Stimulated activated CD8-positive, alpha-beta memory T cell treated with anti-CD3 and anti-CD28 coated beads, Interleukin-15, amount 100 ng/mL, for 24 hours (primary cell): Measurements from ENCODE around the gene BOD1.

Experiments used
- DNase-seq: peaks from one replicate; pipeline ENCODE4 v3.0.0-alpha.2; 2020; ENCODE audit warnings: low read depth

The BOD1 gene

DNA sequence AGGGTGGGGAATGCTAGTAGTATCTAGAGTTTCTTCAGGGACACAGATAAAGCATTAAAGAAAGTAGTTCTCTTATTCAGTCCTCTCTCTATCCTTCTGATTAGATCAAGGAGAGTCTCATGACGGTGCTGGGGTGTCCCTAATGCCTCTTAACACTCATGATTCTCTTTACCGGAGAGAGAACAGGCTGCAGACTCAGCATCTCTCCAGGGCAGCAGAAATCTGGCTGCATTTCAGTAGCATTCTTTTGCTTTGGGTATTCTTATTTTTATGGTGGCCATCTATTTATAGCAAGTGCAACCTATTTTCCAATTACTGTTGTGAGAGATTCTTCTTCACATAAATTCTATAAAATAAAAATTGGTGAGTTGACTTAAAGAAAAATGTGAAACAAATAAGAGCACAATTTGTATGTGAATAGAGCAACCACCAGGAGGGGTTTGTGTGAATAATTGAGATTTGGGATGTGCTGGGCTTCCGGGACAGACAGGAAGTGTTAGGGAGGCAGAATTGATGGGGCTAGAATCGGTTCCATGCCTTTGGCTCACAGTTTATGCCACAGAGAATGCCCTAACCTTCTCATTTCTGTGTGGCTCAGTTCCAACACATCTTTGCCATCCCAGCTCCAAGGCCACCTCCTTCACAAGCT, 23.8 kb upstream of the BOD1 start:
- DNase-seq = no peak

DNA sequence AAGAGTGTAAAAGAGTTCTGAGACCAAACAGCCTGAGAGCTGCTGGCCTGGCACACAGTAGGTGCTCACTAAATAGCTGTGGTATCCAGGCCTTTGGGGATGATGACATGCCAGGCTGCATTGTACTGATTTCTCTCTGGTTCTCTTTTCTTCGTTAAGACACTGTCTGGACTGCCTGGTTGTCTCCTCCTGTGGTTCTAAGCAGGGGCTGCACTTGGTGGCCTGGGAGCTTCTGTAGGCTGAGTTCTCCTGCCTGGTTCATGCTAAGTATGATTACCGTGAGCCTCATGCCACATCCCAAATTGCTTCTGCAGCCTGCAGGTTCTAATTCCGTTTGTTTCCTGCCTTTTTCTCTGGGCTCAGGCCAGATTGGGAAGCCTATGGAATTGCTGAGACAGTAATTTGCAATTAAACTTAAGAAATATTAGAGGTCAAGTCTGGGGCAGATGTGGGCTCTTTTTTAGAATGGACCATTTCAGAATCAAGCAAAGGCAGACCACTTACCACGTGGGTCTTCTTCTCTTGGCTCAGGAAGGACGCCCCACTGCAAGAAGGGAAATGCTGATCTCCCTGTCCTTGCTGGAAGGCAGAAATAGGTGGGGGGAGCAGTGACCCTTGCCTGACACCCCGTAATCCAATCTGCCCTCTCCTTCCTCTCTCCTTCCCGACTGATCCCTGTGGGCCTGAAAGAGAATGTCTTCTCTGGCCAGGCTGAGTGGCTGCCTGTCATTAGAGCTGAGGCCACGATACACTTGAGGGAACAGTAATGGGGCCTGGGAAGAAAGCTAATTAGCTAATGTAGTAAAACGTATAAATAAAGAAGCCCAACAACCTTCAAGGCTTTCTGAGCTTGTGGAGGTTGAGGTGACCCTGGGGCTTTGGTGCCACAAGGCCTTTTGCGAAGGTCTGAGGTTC, 21.9 kb upstream of the BOD1 start:
- no peak for DNase-seq

DNA sequence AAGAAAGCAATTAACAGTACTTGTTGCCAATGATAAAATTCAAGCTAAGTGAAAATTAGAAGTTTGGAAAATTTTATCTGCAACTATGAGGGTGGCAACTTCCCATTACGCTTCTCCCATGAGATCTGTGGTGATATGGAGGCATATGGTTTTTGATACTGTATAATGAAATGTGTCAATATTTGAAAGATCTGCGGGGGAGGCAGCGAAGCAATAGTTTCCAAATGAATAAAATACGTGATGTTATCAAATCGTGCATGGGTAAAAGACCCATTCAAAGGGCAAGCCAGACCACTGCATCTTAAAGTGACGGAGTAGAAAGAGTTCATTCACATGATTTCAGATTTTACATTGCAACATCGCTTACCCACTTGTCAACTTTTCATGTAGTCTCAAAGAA, 20.9 kb upstream of the BOD1 start:
- DNase-seq = no peak

DNA sequence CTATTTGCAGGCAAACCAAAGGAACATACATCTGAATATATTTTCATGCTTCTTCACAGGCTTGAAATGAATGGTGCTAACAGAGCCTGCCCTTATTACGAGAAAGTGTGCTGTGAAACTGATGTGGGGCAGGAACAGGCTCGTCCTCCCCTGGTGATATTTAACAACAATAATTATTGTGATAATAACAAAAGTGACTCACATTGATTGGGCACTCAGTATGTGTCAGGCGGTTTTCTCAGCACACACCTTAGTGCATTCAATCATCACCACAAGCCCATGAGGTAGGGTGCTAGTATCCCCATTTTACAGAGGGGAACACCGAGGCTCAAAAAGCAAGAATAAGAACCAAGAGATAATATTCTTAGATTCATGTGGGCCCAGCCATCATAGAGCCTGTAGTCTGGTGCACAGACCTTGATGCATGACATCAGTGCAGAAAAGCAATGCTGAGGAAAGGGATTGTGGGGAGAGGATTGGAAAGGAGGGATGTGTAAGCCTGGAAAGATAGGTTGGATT, 18.1 kb upstream of the BOD1 start:
- no peak for DNase-seq

DNA sequence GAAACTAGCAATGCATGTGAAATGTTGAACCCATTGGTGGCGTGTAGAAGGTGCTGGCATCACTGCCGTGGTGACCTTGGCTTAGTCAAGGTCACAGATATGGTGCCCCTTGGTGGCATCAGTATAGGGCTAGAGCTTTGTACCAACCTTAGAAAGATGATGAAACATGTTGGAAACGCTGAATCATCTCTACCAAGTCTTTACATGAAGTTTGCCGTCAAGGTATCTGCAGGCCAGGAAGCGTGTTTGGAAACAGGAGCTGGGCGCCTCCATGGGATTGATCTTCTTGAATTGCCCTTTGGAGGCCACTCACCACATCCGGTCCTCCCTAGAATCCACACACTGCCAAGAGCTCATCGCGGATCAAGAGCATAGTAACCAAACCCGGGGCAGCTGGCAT, 16.9 kb upstream of the BOD1 start:
- no peak for DNase-seq

DNA sequence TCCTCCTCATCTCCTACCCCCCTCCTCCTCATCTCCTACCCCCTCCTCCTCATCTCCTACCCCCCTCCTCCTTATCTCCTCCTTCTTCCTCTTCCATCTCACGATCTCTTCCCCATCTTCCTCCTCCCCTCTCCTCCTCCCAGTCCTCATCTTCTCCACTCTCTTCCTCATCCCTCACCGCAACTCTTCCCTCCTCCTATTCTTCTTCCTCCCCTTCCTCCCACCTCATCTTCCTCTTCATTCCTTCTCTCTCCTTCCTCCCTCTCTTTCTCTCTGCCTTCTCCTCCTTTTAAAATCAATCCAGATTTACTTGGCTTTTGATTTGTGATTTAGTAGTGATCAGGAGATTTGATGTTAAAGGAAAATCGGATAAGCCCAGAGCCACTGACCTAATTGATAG, 15.0 kb upstream of the BOD1 start:
- no peak for DNase-seq

DNA sequence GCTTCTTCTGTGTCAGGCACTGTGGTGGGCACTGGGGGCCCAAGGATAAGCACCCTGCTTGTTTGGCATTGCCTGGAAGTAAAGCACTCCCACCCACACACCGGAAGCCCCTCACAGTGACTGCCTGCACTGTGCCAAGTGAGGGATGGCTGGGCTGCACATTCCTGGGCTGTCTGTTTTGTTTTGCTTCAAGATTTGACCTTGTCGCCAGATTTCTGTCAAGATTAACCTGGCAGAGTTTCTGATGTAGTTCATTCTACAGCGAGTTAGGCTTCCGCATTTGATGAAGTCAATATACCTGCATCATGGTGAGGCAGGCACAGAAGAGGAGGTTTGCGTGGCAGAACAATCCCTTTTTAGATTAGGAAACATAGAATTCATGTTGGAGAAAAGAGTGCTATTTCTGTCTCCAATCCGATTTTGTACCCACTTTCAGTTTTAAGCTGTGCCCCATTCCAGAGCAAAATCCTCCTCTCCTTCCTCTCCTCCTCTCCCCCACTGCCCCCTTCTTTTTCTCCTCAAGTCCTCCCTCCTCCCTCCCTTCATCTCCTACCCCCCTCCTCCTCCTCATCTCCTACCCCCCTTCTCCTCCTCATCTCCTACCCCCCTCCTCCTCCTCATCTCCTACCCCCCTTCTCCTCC, 14.4 kb upstream of the BOD1 start:
- DNase-seq = no peak

DNA sequence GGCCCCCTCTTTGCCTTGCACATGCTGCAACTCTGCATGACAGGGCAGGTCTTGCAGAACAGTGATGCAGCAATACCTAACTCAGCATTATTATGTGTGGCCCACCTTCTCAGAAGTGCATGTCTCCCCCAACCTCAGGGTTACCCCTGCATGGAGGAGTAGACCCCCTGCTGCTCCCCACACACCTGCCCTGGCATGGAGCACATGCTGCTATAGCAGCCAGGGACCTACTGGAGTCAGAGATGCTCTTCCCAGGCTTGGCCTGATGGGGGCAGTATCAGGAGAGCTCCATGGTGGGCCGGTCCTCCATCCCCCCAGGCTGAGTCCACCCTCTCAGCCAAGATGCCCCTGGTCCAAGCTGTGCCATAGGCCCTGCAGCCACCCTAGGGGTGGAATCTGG, 13.2 kb upstream of the BOD1 start:
- DNase-seq = no peak

DNA sequence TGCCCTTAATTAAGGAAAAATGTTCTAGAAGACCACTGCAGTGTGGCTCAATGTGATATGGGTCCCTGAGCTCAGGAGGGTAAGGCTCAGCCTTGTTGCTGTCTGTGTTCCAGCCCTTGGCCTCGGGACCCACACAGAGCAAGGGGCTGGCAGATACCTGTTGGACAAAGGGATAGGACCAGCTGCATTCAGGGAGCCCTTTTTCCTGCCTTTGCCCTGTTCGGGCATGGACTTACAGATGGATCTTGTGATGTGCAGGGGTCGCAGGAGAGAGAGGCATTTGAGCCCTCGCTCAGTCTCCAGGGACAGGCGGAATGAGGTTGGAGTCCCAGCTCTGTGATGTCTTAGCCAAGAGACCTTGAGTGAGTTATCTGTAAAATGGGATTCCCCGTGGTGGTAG, 12.1 kb upstream of the BOD1 start:
- no peak for DNase-seq

DNA sequence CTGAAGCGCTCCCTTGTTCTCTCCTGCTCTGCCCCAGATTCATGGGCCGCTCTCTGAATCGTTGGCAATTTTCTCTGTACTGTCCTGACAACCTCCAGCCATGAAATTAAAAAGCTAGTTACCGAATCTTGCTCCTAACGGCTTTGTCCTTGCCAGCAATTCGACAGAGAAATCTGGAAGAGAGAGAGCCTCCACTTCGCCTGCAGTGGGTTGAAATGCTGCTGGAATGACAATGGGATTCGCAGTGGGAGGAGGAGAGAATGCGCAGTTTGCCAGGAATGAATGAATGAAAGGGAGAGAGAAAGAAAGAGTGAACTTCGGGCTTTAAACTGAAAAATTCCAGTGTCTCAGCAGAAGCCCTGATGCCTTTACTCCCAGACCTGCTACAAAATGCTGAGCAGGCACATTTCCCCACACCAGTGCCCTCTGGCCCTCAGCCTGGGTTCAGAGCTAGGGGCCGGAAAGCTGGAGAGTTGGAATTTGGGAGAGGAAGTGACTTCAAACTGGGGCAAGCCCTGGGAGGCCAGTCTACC, 11.5 kb upstream of the BOD1 start:
- no peak for DNase-seq

DNA sequence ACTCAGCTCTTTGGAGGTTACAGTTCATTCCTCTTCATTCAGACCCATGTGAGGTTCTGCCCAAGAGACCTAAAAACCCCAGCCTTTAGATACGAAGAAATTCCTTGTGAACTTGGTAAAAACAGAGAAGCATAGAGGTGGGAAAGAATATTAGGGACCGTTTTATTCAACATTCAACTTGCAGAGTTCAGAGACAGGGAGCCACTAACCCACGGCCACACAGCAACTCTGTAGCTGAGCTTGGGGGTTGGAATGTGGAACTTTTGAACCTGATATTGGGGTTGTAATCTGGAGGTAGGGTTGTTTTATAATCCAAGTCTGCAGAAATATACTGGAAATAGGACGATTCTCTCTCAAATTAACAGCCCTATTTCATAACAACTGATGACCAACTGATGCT, 10.8 kb upstream of the BOD1 start:
- no peak for DNase-seq

DNA sequence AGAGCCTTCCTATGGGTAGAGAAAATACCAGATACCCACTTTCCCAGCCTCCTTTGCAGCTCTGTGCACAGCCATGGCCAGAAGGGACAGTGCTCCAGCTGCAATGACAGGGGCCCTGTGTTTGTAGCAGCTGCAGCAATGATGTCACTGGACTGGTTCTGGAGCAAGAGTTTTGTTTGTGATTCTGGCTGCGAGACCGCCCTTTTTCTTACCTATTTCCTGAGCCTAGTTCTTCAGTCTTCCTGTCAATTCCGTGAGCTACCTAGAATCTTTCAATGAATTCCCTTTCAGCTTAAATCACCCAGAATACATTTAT, 10.0 kb upstream of the BOD1 start:
- DNase-seq = no peak

DNA sequence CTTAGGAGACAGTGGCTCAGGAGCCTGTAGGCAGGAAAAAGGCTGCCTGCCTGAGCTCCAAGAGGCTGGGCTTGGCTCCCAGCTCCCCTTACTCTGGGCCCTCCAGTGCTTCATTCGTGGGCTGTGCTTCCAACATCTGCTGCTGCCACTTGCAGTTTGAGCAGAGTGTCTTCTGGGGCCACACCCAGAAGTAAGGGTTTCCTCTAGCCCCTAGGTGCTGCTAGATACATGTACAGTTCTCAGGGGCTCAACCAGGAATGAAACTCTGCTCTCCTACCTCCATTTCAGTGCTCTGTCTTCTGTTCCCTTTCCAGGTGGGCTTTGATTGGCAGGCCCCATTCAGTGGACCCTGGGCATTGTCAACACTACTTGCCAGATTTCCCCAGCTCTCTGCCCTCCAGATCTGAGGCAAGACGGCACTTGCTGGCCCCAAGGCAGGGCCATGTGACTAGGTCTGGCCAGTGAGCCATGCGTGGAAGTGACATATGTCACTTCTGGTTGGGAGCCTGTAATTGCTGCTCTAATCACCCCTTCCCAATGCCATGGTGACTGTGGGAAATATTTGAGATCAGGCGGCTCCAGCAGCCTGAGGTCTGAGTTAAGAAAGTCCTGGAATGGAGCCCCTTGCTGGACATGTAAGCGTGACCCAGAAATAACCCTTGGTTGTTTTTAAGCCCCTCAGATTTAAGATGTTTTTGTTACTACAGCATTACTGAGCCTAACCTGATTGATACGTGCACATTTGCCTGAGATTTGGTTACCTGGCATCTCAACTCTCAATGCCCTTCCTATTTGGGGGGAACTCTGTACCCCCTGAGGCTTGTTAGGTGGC, 9.4 kb upstream of the BOD1 start:
- no peak for DNase-seq

DNA sequence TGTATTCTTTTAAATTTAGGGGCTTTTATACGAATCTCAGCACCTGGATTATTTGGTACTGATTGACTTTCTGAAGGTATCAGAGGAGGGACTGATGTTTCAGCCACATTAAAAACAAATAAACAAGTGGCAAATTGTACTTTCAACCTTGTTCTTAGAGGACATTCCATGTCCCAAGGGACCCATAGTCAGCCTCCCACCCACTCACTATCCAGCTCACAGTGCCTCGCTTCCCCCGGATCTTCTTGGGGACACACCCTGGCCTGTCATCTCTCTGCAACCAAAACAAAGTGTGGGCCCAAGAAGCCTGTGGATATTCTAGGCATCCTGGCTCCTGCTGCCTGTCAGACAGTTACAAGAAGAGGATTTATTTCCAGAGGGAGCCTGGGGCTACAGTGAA, 8.8 kb upstream of the BOD1 start:
- no peak for DNase-seq

DNA sequence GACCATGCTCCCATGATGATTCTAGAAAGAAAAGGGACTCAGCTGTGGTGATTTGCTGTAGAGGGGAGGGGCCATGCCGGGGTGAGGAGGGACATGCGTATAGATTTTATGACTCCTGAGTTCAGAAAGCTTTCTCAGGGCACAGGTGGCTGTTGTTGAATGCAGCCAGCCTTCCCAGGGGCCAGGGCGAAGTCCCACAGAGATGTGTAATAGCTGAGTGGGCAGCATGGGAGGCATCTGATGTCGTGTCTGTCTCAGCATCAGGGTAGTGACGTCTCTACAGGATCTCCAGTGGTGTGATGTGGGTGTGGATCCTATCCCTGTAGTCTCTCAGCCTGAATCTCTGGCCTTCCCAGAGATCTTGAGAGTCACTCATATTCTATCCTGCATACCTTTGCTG, 7.8 kb upstream of the BOD1 start:
- no peak for DNase-seq

DNA sequence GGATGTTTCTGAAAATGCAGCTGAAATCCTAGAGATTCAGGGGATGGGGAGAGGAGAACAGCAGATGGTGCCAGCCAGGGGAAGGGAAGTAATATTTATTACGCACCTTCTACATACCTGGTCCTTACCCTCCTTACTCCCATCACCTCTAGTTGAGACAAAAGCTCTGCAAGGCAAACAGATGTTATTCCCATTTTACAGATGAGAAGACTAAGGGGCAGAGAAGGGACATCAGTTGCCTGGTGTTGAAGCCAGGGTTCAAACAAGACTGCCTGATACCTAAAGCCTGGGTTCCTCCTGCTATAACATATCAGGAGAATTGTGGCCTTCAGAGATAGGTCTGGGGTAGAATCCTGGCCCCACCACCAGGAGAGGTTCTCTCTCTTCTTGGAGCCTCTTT, 7.3 kb upstream of the BOD1 start:
- DNase-seq = no peak

DNA sequence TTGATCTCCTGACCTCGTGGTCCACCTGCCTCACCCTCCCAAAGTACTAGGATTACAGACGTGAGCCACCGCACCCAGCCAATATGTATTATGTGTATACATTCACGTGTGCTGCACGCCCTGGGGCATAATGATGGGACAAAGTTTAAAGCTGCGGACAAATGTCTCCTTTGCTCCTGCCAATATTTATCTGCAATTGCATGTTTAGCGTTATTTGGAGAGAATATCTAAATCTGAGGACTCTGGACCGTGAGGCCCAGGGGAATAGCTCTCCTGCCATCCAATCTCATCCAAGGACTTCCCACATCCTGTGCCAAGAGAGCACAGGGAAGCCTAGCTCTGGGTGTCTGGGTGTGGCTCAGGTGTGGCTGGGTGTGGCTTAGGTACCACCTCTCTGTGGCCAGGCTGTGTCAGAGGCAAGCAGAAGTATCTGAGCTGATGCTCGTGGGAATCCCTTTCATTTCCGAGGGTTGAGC, 6.9 kb upstream of the BOD1 start:
- DNase-seq = no peak

DNA sequence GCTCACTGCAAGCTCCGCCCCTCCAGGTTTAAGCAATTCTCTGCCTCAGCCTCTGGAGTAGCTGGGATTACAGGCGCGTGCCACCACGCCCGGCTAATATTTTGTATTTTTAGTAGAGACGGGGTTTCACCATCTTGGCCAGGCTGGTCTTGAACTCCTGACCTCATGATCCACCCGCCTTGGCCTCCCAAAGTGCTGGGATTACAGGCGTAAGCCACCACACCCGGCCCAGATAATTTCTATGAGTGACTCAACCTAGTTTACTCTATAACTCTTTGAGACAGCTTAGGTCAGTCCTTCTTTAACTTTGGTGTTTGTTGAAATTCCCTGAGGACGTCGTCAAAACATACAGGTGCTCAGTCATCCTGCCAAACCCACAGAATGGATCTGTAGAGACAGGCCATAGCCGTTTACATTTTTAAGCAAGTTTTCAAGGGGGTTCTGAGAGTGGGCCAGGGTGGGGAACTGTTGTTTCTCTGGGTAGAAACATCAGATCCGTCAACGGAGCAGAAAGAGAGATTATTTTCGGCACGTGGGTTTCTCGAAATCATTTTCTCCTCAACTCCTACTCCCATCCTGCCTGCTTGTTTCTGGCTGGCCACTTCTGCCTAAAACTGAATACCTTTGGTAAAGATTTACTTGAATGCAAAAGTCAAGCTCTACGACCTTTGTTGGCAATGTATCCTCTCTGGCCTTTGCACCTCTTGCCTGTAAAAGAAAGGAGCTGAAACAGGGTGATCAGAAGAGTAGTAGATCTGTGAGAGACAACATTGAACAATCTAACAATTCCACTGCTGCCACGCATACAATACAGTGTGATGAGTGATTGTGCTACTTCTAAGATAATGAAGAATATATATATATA, 6.0 kb upstream of the BOD1 start:
- no peak for DNase-seq

DNA sequence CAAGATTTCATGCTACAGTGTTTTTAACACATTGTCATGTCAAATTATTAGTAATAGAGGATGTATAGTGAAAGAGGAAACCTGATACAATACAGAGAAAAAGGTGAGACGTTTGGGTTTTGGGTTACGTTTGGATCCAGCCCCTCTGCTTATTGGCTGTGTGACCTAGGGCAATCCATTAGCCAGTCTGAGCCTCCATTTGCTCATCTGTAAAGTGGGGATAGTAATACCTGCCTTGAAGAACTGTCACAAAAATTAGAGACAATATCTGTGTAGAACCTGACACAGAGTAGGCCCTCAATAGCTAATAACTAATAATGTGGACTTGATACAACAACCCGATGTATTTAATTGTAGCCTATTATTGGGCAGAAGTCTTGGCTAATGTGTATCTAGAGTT, 4.3 kb upstream of the BOD1 start:
- DNase-seq = no peak

DNA sequence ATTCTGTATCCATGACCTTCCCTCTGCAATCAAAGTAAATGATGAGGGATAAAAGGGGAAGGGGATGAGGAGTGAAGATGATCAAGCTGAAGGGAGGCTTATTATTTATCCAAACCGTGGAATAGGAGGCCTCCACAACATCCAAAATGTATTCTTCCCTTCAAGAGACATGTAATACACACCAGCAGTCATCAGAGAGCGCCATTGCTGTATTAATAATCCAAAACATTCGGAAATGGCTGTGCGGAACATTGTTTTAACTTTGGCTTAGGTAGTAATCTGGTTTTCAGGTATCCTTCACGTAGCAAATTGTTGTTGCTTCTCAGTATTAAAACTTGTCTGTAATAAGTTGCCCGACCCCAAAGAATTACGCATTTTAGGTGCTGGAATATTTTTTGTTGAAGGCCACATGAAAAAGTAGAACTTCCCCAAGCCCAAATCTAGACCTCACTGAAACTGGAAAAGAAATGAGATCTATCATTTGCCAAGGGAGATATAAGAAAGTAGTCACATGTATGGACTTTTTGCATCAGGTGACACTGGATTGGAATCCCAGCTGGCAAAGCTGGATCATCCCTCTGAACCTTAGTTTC, 2.6 kb upstream of the BOD1 start:
- DNase-seq = no peak
